Skeletal muscle tissue (tissue), 4 donors: Measurements from ENCODE around the gene UBE2G1. TPM values are rescaled to one million over a fixed set of nuclear protein-coding genes. Genes with fewer than 3 reads are reported as not detected.
A peak's percentile ranks its signal among the peaks of the same experiment; 100 is the strongest.
"Not testable (repeated sequence)": the region's sequence is repeated elsewhere in the genome, so short reads cannot be mapped to it uniquely, and the experiment has no call there.

ENCODE experiments used
- H3K27ac ChIP-seq: one replicate; pipeline ENCODE4 v1.7.0; 2013; ENCODE audit warnings: mild to moderate bottlenecking, low read depth, low read length, inconsistent platforms
- H3K27me3 ChIP-seq, 3 donors: one replicate each; pipeline ENCODE4 v1.7.0; 2013; ENCODE audit warnings: low read length in 3 of 3; ENCODE audit not compliant: control insufficient read depth in 3 of 3, insufficient read depth in 3 of 3
- H3K36me3 ChIP-seq, 3 donors: one replicate each; pipeline ENCODE4 v1.7.0; 2013; ENCODE audit warnings: low read length in 3 of 3; ENCODE audit not compliant: control insufficient read depth in 3 of 3, insufficient read depth in 3 of 3
- H3K4me1 ChIP-seq, 3 donors: one replicate each; pipeline ENCODE4 v1.7.0; 2013; ENCODE audit warnings: low read length in 3 of 3, mild to moderate bottlenecking in 3 of 3; ENCODE audit not compliant: control insufficient read depth in 3 of 3, insufficient read depth in 3 of 3
- H3K4me3 ChIP-seq, 3 donors: one replicate each; pipeline ENCODE4 v1.7.0; 2013; ENCODE audit warnings: low read length in 3 of 3
- H3K9ac ChIP-seq, 3 donors: one replicate each; pipeline ENCODE4 v1.7.0; 2013; ENCODE audit warnings: low read length in 3 of 3, mild to moderate bottlenecking in 3 of 3, moderate library complexity in 2 of 3, low read depth in 1 of 3
- H3K9me3 ChIP-seq, 3 donors: one replicate each; pipeline ENCODE4 v1.7.0; 2013; ENCODE audit warnings: low read length in 3 of 3; ENCODE audit not compliant: control insufficient read depth in 3 of 3
- total RNA-seq: library from RNA; depleted of rRNA; stranded (reverse); fragments of >200 nt; gene quantifications from one replicate; pipeline ENCODE4 v1.2.3, GENCODE V29; 2014
- donor health status: Osteomylitis.

Gene UBE2G1
- total RNA-seq, 1 donor from 2014 or later = 49.1 TPM

- Histone ChIP-seq H3K36me3 (no peaks in the 10 kb centered on the region), H3K9ac (no peak overlapping the region), H3K27me3 (no peaks in the 10 kb centered on the region), H3K9me3 (no peaks in the 10 kb centered on the region), H3K4me1 (no peaks in the 10 kb centered on the region), H3K4me3 (no peak overlapping the region), H3K27ac (no peak overlapping the region)
Observed at GRCh38 chr17:4397840-4398239, 31.4 kb upstream of the UBE2G1 start.

- H3K36me3 ChIP-seq = no peaks in the 10 kb centered on the region
- no peak overlapping the region for H3K9ac ChIP-seq
- H3K27ac ChIP-seq = no peak overlapping the region
- H3K4me3 ChIP-seq = no peak overlapping the region
- no peaks in the 10 kb centered on the region for H3K9me3 ChIP-seq
- H3K27me3 ChIP-seq = no peaks in the 10 kb centered on the region
- H3K4me1 ChIP-seq = no peaks in the 10 kb centered on the region
Observed at GRCh38 chr17:4395111-4395478, 28.6 kb upstream of the UBE2G1 start.

- H3K9me3 ChIP-seq = no peaks in the 10 kb centered on the region
- no peak overlapping the region for H3K4me3 ChIP-seq
- H3K9ac ChIP-seq = no peak overlapping the region
- no peaks in the 10 kb centered on the region for H3K36me3 ChIP-seq
- no peaks in the 10 kb centered on the region for H3K27me3 ChIP-seq
- H3K27ac ChIP-seq = no peak overlapping the region
- H3K4me1 ChIP-seq = no peaks in the 10 kb centered on the region
Observed at GRCh38 chr17:4394208-4395110, 28.0 kb upstream of the UBE2G1 start.

GRCh38 chr17:4393806-4394205, 27.3 kb upstream of the UBE2G1 start:
- Histone ChIP-seq H3K27me3 (no peaks in the 10 kb centered on the region), H3K36me3 (no peaks in the 10 kb centered on the region), H3K4me3 (no peak overlapping the region), H3K4me1 (no peaks in the 10 kb centered on the region), H3K9ac (no peak overlapping the region), H3K9me3 (no peaks in the 10 kb centered on the region), H3K27ac (no peak overlapping the region)

- H3K9ac ChIP-seq = no peak overlapping the region
- no peak overlapping the region for H3K27ac ChIP-seq
- H3K4me3 ChIP-seq = no peak overlapping the region
- no peaks in the 10 kb centered on the region for H3K27me3 ChIP-seq
- H3K4me1 ChIP-seq = no peaks in the 10 kb centered on the region
- no peaks in the 10 kb centered on the region for H3K36me3 ChIP-seq
- no peaks in the 10 kb centered on the region for H3K9me3 ChIP-seq
Observed at GRCh38 chr17:4389079-4389478, 22.6 kb upstream of the UBE2G1 start.

GRCh38 chr17:4387137-4387536, 20.7 kb upstream of the UBE2G1 start:
- Histone ChIP-seq H3K36me3 (no peaks in the 10 kb centered on the region), H3K4me1 (no peaks in the 10 kb centered on the region), H3K27me3 (no peaks in the 10 kb centered on the region), H3K9me3 (no peaks in the 10 kb centered on the region), H3K27ac (no peak overlapping the region), H3K9ac (no peak overlapping the region), H3K4me3 (no peak overlapping the region)

GRCh38 chr17:4386406-4386805, 19.9 kb upstream of the UBE2G1 start:
- H3K4me1 ChIP-seq = peaks cover 0 to 3% (median 2%) of the 10 kb centered on the region in 3 donors
- no peak overlapping the region for H3K9ac ChIP-seq
- H3K36me3 ChIP-seq = no peaks in the 10 kb centered on the region
- H3K27ac ChIP-seq = no peak overlapping the region
- no peaks in the 10 kb centered on the region for H3K9me3 ChIP-seq
- no peak overlapping the region for H3K4me3 ChIP-seq
- no peaks in the 10 kb centered on the region for H3K27me3 ChIP-seq

GRCh38 chr17:4381690-4382671, 15.5 kb upstream of the UBE2G1 start:
- H3K4me3 ChIP-seq = no peak overlapping the region
- peak overlapping the region in 1 of 3 donors; percentile 25 for H3K9ac ChIP-seq
- no peaks in the 10 kb centered on the region for H3K36me3 ChIP-seq
- no peaks in the 10 kb centered on the region for H3K9me3 ChIP-seq
- H3K4me1 ChIP-seq = peaks cover 0 to 3% (median 3%) of the 10 kb centered on the region in 3 donors
- no peaks in the 10 kb centered on the region for H3K27me3 ChIP-seq
- no peak overlapping the region for H3K27ac ChIP-seq

- Histone ChIP-seq H3K27me3 (no peaks in the 10 kb centered on the region), H3K9me3 (no peaks in the 10 kb centered on the region), H3K9ac (no peak overlapping the region), H3K4me3 (no peak overlapping the region), H3K27ac (no peak overlapping the region), H3K4me1 (peaks cover 0 to 3% (median 3%) of the 10 kb centered on the region in 3 donors), H3K36me3 (no peaks in the 10 kb centered on the region)
Observed at GRCh38 chr17:4378626-4379025, 12.2 kb upstream of the UBE2G1 start.

- not testable (repeated sequence) for H3K9ac ChIP-seq, H3K27me3 ChIP-seq, H3K9me3 ChIP-seq, H3K36me3 ChIP-seq, H3K4me3 ChIP-seq, H3K27ac ChIP-seq, H3K4me1 ChIP-seq
Observed at GRCh38 chr17:4377247-4377646, 10.8 kb upstream of the UBE2G1 start.
